IPS DF 6.9 (cell line): Measurements from ENCODE around the gene MYL2.

ENCODE experiments used
- DNase-seq: peaks from one replicate; pipeline ENCODE4 v3.0.0-alpha.2; 2013; ENCODE audit warnings: low read depth, low spot score
- H3K27ac ChIP-seq: one replicate; pipeline ENCODE4 v1.5.1; 2013; ENCODE audit warnings: low read length, control low read depth
- H3K27me3 ChIP-seq: 2 replicates; pipeline ENCODE4 v1.6.1; 2013; ENCODE audit warnings: mild to moderate bottlenecking, low read length; ENCODE audit not compliant: control insufficient read depth, insufficient read depth
- H3K36me3 ChIP-seq: 2 replicates; pipeline ENCODE4 v1.6.1; 2013; ENCODE audit warnings: low read length; ENCODE audit not compliant: control insufficient read depth, insufficient read depth
- H3K4me1 ChIP-seq: 2 replicates; pipeline ENCODE4 v1.6.1; 2013; ENCODE audit warnings: low read length; ENCODE audit not compliant: control insufficient read depth, insufficient read depth
- H3K4me3 ChIP-seq: 2 replicates; pipeline ENCODE4 v1.5.1; 2013; ENCODE audit warnings: mild to moderate bottlenecking, low read length
- H3K9me3 ChIP-seq: 2 replicates; pipeline ENCODE4 v1.6.1; 2013; ENCODE audit warnings: low read length, inconsistent platforms; ENCODE audit not compliant: control insufficient read depth, insufficient read depth
- WGBS: extraction: QIAGEN DNeasy Blood & Tissue Kit; methylation state at CpG from one replicate; pipeline ENCODE4 v1.1.7; 2013; ENCODE audit warnings: mixed read lengths, missing lambda C conversion rate; ENCODE audit not compliant: insufficient read length, insufficient coverage; 5-methylcytosine and 5-hydroxymethylcytosine counted together

Gene MYL2

GRCh38 chr12:110901401-110901800, 19.0 kb downstream of the MYL2 start:
- H3K36me3 ChIP-seq, result no peaks in the 10 kb centered on the region
- no peak for DNase-seq
- no CpG with 5 or more reads among the region's 4 CpGs for WGBS
- no peaks in the 10 kb centered on the region for H3K27me3 ChIP-seq
- H3K4me1 ChIP-seq, result no peaks in the 10 kb centered on the region
- no peak overlapping the region for H3K4me3 ChIP-seq
- no peaks in the 10 kb centered on the region for H3K9me3 ChIP-seq
- H3K27ac ChIP-seq, result no peak overlapping the region

GRCh38 chr12:110896559-110896958, 23.8 kb downstream of the MYL2 start:
- no peak overlapping the region for H3K4me3 ChIP-seq
- DNase-seq, result no peak
- no peaks in the 10 kb centered on the region for H3K27me3 ChIP-seq
- no peaks in the 10 kb centered on the region for H3K4me1 ChIP-seq
- H3K9me3 ChIP-seq, result no peaks in the 10 kb centered on the region
- no peak overlapping the region for H3K27ac ChIP-seq
- WGBS, result no CpG with 5 or more reads among the region's 3 CpGs
- no peaks in the 10 kb centered on the region for H3K36me3 ChIP-seq

DNA sequence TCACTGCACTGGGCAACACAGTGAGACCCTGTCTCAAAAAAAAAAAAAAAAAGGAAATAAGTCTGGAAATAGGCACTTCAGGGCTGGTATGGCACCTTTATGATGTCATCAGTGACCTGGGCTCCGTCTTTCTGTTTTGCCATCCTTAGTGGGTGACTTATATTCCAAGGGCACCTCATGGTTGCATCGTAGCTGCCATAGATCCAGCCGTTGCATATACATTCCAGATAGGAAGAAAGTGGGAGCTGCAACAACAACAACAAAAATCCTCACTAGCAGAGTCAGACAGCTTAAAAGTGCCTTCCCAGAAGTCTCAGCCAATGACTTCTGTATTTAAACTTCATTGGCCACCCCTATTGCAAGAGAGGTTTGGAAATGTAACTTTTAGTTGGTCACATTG, 26.4 kb downstream of the MYL2 start:
- H3K27ac ChIP-seq, result no peak overlapping the region
- no peaks in the 10 kb centered on the region for H3K27me3 ChIP-seq
- no peaks in the 10 kb centered on the region for H3K36me3 ChIP-seq
- no peak for DNase-seq
- H3K4me1 ChIP-seq, result no peaks in the 10 kb centered on the region
- H3K4me3 ChIP-seq, result no peak overlapping the region
- no peaks in the 10 kb centered on the region for H3K9me3 ChIP-seq
- no CpG with 5 or more reads among the region's 3 CpGs for WGBS

DNA sequence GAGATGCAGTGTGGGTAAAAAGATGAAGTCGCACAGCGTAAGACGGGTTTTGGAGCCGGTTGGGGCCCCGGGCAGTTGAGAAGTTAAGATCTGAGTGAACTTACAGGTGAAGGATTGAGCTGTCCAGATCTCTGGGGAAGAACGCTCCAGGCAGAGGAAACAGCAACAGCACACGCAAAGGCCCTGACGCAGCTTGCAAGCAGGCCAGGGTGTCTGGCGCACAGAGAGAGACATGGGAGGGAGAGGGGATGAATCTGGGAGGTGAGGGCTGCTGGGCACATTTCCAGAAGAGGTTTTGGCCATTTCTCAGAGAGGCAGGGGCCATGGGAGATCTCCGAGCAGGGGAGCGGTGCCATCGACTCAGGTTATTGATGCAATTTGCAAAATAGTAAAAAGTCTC, 31.0 kb downstream of the MYL2 start:
- DNase-seq, result no peak
- H3K27me3 ChIP-seq, result no peaks in the 10 kb centered on the region
- no peak overlapping the region for H3K27ac ChIP-seq
- H3K9me3 ChIP-seq, result no peaks in the 10 kb centered on the region
- no CpG with 5 or more reads among the region's 12 CpGs for WGBS
- no peak overlapping the region for H3K4me3 ChIP-seq
- H3K4me1 ChIP-seq, result no peaks in the 10 kb centered on the region
- no peaks in the 10 kb centered on the region for H3K36me3 ChIP-seq

DNA sequence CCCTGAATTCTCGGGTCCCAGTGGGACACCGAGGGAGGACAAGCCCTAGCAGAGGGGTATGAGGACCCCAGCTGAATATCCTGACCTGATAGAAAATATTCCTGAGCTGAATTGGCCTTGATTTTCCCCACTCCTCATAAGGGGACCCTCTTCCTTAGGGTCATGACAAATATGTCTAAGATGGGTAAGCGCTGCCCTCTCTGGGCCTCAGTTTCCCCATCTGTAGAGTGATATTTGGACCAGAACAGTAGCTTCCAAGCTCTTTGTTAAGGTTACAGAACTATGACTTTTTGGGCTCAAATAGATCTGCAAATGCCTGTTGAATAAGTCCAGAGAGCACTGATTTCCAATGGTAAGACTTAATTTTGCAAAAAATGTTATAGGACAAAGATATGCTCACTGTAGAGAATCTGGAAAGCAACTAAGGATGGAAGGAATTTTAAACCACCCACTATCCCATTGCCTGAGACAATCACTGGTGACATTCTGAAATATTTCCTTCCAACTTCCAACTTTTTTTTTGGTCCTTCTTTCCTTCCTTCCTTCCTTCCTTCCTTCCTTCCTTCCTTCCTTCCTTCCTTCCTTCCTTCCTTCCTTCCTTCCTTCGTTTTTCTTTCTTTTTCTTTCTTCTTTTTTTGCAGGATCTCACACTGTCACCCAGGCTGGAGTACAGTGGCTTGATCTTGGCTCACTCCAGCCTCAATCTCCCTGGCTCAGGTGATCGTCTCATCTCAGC, 32.0 kb downstream of the MYL2 start:
- Histone ChIP-seq H3K36me3 (no peaks in the 10 kb centered on the region), H3K4me3 (no peak overlapping the region), H3K27ac (no peak overlapping the region), H3K9me3 (no peaks in the 10 kb centered on the region), H3K4me1 (no peaks in the 10 kb centered on the region), H3K27me3 (no peaks in the 10 kb centered on the region)
- DNase-seq, result no peak
- WGBS, result no CpG with 5 or more reads among the region's 5 CpGs

DNA sequence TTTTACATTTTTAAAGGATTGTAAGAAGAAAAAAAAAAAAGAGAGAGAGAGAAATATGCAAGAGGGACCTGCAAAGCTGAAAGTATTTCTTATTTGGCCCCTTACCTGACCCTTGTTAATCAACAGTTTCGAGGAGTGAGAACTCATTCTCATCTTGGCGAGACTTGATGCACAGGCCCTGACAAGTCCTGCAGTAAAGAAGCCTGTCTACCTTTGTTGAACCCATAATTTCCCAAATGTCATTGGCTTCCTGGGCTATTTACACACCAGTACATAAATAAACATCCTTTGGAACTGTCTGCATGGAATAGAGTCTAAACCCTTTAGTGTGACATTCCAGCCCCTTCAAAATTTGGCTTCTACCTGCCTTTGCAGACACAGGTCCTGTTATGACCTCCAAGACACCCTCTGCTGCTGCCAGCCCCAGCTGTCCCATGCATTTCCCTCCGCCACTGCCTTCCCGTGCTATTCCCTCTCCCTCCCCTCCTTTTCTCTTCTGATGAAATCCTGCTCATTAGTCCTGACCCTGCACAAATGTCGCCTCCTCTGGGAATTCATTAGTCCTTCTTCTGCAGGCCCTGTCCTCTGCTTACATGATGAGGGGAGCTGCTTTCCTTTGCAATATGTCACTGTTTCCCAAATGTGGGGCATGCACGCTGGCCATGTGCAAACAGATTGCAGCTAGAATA, 35.1 kb downstream of the MYL2 start:
- no peak for DNase-seq
- Histone ChIP-seq H3K9me3 (no peaks in the 10 kb centered on the region), H3K36me3 (no peaks in the 10 kb centered on the region), H3K27ac (no peak overlapping the region), H3K27me3 (no peaks in the 10 kb centered on the region), H3K4me3 (no peak overlapping the region), H3K4me1 (no peaks in the 10 kb centered on the region)
- no CpG with 5 or more reads among the region's 6 CpGs for WGBS

DNA sequence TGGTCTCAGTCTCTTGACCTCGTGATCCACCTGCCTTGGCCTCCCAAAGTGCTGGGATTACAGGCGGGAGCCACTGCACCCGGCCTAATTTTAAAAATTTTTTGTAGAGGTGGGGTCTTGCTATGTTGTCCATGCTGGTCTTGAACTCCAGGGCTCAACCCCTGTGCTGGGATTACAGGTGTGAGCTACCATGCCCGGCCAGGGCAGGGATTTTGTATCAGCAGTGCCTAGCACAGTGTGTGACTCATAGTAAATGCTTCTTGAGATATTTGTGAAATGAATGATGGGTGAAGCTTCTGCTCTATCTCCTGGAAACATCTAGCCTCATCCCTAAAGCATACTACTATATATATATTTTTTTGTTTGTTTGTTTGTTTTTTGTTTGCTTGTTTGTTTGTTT, 37.1 kb downstream of the MYL2 start:
- no CpG with 5 or more reads among the region's 4 CpGs for WGBS
- Histone ChIP-seq H3K4me1 (no peaks in the 10 kb centered on the region), H3K27me3 (no peaks in the 10 kb centered on the region), H3K4me3 (no peak overlapping the region), H3K27ac (no peak overlapping the region), H3K9me3 (no peaks in the 10 kb centered on the region), H3K36me3 (no peaks in the 10 kb centered on the region)
- DNase-seq, result no peak

- Histone ChIP-seq H3K36me3 (no peaks in the 10 kb centered on the region), H3K4me1 (no peaks in the 10 kb centered on the region), H3K27ac (no peak overlapping the region), H3K27me3 (no peaks in the 10 kb centered on the region), H3K4me3 (no peak overlapping the region), H3K9me3 (no peaks in the 10 kb centered on the region)
- WGBS, result 100% methylated on average over 1 of the region's 2 CpGs
- no peak for DNase-seq
Observed at GRCh38 chr12:110880651-110881050, 39.7 kb downstream of the MYL2 start.

DNA sequence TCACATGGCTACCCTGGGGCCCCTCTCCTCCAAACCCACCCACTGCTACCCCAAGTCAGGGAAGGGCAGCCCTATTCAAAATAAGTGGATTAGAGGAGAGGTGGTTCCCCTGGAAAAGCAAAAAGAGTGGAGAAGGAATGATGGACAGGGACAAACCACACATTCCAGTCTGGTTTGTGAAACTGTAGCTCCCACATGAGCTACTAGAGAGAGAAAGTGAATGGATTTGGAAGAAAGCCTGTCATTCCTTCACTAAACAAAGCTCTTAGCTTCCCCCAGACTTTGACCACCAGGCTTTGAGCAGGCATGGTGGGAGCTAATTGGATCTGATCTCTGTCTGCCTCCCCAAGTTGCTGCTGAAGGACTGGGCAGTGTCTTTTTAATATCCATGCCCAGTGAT, 45.6 kb downstream of the MYL2 start:
- no peak for DNase-seq
- no peaks in the 10 kb centered on the region for H3K36me3 ChIP-seq
- no peak overlapping the region for H3K4me3 ChIP-seq
- H3K27ac ChIP-seq, result no peak overlapping the region
- no peaks in the 10 kb centered on the region for H3K9me3 ChIP-seq
- no peaks in the 10 kb centered on the region for H3K27me3 ChIP-seq
- no peaks in the 10 kb centered on the region for H3K4me1 ChIP-seq

GRCh38 chr12:110874351-110874750, 46.0 kb downstream of the MYL2 start:
- WGBS, result no CpG with 5 or more reads among the region's 2 CpGs
- Histone ChIP-seq H3K9me3 (no peaks in the 10 kb centered on the region), H3K27me3 (no peaks in the 10 kb centered on the region), H3K4me1 (no peaks in the 10 kb centered on the region), H3K27ac (no peak overlapping the region), H3K4me3 (no peak overlapping the region), H3K36me3 (no peaks in the 10 kb centered on the region)
- DNase-seq, result no peak

- Histone ChIP-seq H3K36me3 (no peaks in the 10 kb centered on the region), H3K27ac (no peak overlapping the region), H3K27me3 (no peaks in the 10 kb centered on the region), H3K9me3 (no peaks in the 10 kb centered on the region), H3K4me1 (no peaks in the 10 kb centered on the region), H3K4me3 (no peak overlapping the region)
- WGBS, result no CpG with 5 or more reads among the region's 4 CpGs
- DNase-seq, result no peak
Observed at GRCh38 chr12:110872100-110872499, 48.3 kb downstream of the MYL2 start.
